OCI-LY7 (cell line): ENCODE data around the gene HMOX2.

Source experiments
- EZH2phosphoT487 ChIP-seq: fragments of 200-600 bp; sonication (generic); IDR thresholded peaks from 2 replicates; pipeline ENCODE4 v1.6.1; 2018; ENCODE audit warnings: low read depth, borderline replicate concordance, mild to moderate bottlenecking, mixed run types, antibody characterized with exemption, low read length, moderate library complexity, mixed read lengths
- TF ChIP-seq, protein P1 (sequence below): fragments of 200-600 bp; sonication (generic); conservative IDR thresholded peaks from 2 replicates; pipeline ENCODE4 v1.5.1; 2014; ENCODE audit warnings: mild to moderate bottlenecking, antibody characterized with exemption, low read length, moderate library complexity, mixed read lengths

DNA sequence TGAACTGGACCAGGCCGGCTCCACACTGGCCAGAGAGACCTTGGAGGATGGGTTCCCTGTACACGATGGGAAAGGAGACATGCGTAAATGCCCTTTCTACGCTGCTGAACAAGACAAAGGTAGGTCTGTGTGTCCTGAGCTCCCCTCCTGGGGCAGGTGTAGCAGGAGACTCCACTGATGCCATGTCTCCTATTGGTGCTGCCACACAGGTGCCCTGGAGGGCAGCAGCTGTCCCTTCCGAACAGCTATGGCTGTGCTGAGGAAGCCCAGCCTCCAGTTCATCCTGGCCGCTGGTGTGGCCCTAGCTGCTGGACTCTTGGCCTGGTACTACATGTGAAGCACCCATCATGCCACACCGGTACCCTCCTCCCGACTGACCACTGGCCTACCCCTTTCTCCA lies 33.2 kb downstream of the HMOX2 start:
- TF ChIP-seq, protein P1, sequence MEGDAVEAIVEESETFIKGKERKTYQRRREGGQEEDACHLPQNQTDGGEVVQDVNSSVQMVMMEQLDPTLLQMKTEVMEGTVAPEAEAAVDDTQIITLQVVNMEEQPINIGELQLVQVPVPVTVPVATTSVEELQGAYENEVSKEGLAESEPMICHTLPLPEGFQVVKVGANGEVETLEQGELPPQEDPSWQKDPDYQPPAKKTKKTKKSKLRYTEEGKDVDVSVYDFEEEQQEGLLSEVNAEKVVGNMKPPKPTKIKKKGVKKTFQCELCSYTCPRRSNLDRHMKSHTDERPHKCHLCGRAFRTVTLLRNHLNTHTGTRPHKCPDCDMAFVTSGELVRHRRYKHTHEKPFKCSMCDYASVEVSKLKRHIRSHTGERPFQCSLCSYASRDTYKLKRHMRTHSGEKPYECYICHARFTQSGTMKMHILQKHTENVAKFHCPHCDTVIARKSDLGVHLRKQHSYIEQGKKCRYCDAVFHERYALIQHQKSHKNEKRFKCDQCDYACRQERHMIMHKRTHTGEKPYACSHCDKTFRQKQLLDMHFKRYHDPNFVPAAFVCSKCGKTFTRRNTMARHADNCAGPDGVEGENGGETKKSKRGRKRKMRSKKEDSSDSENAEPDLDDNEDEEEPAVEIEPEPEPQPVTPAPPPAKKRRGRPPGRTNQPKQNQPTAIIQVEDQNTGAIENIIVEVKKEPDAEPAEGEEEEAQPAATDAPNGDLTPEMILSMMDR, result no peak
- no peak for TF ChIP-seq EZH2phosphoT487
